Left colon (tissue), 2 donors: Measurements from ENCODE around the gene APBA3. TPM values are rescaled to one million over a fixed set of nuclear protein-coding genes. Genes with fewer than 3 reads are reported as not detected.

Experiments used
- ATAC-seq: fragments of 200-7000 bp; cut with Tn5 transposase; one replicate; pipeline ENCODE4 v1.9.1; 2020; ENCODE audit warnings: mild to moderate bottlenecking, moderate library complexity
- DNase-seq, 2 donors: peaks; one replicate each; pipeline ENCODE4 v3.0.0-alpha.2; 2020
- intact Hi-C, 2 donors: fragments of 100-400 bp; cut with DNase I in 1 of 2; cut with micrococcal nuclease in 1 of 2; formaldehyde crosslinking; loops; one replicate each; pipeline versions ENCODE4 v1.11.2 to v1.14.0; 2022; cut with DNase I, micrococcal nuclease
- long read RNA-seq: library from polyadenylated mRNA; unstranded; transcript quantifications from one replicate; pipeline ENCODE4 v2.0.0, GENCODE V29; 2021
- total RNA-seq, 2 donors: library from RNA; stranded (reverse); fragmentation: NEBNext Ultra II Directional; extraction: Animal tissue kit (Norgen Biotek cat#: 25700); gene quantifications; one replicate each; pipeline ENCODE4 v1.2.1, GENCODE V29; 2021
- donor health status: DM: no; HTN: no; CAD: no.
- donor health status: DM: yes; HTN: yes; CAD: no.

APBA3 gene, protein sequence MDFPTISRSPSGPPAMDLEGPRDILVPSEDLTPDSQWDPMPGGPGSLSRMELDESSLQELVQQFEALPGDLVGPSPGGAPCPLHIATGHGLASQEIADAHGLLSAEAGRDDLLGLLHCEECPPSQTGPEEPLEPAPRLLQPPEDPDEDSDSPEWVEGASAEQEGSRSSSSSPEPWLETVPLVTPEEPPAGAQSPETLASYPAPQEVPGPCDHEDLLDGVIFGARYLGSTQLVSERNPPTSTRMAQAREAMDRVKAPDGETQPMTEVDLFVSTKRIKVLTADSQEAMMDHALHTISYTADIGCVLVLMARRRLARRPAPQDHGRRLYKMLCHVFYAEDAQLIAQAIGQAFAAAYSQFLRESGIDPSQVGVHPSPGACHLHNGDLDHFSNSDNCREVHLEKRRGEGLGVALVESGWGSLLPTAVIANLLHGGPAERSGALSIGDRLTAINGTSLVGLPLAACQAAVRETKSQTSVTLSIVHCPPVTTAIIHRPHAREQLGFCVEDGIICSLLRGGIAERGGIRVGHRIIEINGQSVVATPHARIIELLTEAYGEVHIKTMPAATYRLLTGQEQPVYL
- 10 to 100 TPM; 15.4 to 17.5 TPM for total RNA-seq
- long read RNA-seq, transcript APBA3-201 (11 exons, 2,075 nt), result major isoform, 8 of 21 reads
- long read RNA-seq, partial matches to known transcripts, result 4 of 21 reads
- long read RNA-seq, other reads (novel, unspliced or antisense), result 6 of 21 reads

- peak; percentile 62 for ATAC-seq
- DNase-seq, result peak; percentile 89 to 95
- intact Hi-C loops, result no loop called here
These were observed at the start of gene APBA3 for GRCh38 chr19:3761382-3762129. APBA3 (minus strand) TSS chr19:3761692; CDS start chr19:3760264, 1,428 bp downstream.

DNA sequence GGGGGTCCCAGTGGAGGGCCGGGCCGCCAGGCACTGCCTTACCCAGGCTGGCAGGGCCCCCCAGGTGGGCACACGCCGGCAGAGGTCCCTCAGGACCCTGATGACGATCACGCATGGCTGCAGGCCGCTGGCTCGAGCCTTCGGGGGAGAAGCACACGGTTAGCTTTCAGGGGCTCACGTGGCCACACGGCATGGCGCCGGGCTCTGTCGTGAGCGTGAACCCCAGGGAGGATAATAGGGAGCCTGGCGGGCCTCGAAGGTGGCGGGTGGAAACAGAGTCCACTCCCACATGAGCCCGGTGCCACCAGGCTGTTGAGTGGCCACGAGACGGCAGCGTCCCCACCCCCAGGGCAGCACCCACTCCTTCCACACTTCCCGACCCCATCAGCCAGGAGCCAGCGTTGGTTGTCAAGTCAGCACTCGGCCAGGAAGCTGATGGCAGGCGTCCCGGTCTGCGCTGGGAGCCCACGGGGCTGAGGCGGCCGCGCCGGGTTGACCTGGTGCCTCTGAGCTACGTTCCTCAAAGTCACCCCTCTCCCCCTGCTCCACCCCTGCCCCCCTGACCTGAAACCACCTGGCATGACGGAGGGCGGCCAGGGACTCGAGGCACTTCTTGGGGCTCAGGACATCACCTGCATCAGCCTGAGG is 49.3 kb upstream of the APBA3 start:
- intact Hi-C loops, result no loop called here
- DNase-seq (no peak), ATAC-seq (no peak)

GRCh38 chr19:3809881-3810707 is 48.6 kb upstream of the APBA3 start:
- intact Hi-C loops, result no loop called here
- DNase-seq (no peak), ATAC-seq (no peak)

DNA sequence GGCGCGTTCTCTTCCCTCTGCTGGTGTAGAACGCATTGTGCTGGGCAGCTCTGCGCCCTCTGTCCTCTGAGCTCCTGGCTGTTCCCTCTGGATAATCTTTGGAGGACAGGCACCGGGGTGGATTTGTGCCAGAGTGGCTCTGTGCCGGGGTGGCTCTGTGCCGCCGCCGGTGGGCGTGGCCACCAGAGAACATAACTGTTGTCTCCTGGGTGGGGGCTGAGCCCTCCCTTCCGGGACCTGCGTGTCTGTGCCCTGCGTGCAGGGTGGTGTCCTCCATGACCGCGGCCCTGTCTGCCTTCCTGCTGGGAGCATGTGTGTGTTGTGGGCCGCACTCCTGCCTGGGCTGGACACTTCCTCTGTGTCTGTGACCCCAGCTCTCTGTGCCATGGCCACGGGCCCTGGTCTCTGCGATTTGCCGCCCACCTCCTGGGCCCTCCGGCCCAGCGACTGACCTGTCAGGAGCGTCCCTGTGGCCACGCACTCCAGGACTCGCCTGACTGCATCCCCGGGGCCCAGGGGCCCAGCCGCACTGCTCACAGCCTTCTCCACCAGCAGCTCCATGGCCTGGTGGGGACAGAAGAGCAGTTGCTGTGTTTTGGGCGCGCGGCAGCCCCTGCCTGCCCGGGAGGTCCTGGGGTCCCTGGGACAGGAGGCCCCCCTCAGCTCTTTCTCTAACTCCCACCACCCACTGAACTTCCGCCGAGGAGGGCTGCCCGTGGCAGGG is 47.1 kb upstream of the APBA3 start:
- DNase-seq, result no peak
- ATAC-seq, result no peak
- intact Hi-C loops, result no loop called here

- DNase-seq, result no peak
- intact Hi-C loops, result no loop called here
- no peak for ATAC-seq
These were observed 46.3 kb upstream of the APBA3 start for GRCh38 chr19:3807574-3808354.

DNA sequence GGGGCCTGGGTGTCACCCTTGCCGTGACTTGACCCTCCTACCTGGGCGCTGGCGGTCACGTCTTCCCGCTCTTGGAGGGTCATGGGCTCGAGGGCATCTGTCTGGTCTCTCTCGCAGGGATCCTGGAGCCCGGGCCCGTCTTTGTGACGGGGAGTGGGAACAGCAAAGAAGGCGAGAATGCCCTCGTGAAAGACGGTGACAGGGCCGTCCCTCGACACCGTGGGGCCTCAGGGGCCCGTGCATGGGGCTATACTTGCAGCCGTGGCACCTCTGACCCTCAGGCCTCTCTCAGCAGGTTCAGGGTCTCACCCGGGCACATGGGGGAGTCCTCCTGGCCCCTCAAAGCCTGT is 45.6 kb upstream of the APBA3 start:
- DNase-seq, result no peak
- intact Hi-C loops, result no loop called here
- no peak for ATAC-seq

- ATAC-seq, result no peak
- intact Hi-C loops, result no loop called here
- DNase-seq, result no peak
These were observed 44.4 kb upstream of the APBA3 start for GRCh38 chr19:3805859-3806258.

- intact Hi-C loops, result no loop called here
- ATAC-seq, result no peak
- DNase-seq, result no peak
These were observed 42.9 kb upstream of the APBA3 start for GRCh38 chr19:3804429-3804828.

GRCh38 chr19:3803986-3804385 is 42.5 kb upstream of the APBA3 start:
- no peak for ATAC-seq
- intact Hi-C loops, result no loop called here
- no peak for DNase-seq

DNA sequence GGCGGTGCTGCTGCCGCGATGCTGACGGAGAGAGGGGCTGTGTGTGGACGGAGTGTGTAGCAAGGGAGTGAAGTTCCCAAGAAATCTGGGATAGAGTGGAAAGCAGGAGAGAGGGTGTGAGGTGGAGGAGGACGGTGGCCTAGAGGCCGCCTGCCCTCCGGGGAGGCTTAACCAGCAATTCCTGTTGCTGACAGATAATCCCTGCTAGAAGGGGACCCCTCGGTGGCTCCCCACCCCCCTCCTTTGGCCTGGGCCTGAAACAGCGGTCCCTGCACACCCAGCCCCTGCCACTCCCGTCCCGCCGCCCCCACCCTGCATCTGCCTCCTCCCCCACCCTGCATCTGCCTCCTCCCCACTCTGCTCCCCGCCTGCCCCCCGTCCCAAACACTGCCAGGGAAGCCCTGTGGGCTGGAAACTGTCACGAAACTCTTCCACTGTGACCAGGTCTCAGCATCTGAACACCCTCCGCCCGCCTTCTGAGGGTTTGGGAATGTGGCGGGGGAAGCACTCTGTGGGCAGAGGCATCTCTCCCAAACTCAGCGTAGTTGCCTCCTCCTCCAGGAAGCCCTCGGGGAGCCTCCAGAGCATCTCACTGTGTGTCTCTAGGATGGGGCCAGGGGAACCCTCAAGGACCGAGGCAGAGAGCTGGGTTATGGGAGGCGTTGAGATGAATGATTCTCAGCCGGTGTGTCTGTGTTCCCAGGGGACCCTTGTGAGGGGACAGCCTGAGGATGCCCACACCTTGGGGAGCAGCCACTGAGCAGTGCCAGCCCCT is 41.8 kb upstream of the APBA3 start:
- intact Hi-C loops, result no loop called here
- DNase-seq (no peak), ATAC-seq (no peak)

- intact Hi-C loops, result no loop called here
- ATAC-seq, result no peak
- DNase-seq, result peak in 1 of 2 donors; percentile 50
These were observed 40.1 kb upstream of the APBA3 start for GRCh38 chr19:3801412-3802096.

DNA sequence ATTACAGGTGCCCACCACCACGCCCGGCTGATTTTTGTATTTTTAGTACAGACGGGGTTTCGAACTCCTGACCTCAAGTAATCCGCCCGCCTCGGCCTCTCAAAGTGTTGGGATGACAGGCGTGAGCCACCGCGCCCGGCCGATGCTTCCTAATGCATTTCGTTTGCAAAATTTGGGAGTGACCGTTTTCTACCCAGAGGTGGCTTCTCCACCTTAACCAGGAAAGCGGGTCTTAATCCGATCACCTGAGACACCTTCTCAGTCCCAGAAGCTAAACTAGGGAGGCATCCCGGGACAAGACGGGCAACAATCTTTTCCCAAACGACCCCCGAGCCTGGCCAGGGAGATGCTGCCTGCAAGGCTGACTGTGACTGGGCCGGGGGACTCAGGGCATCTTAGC is 39.5 kb upstream of the APBA3 start:
- ATAC-seq (no peak), DNase-seq (no peak)
- intact Hi-C loops, result no loop called here

DNA sequence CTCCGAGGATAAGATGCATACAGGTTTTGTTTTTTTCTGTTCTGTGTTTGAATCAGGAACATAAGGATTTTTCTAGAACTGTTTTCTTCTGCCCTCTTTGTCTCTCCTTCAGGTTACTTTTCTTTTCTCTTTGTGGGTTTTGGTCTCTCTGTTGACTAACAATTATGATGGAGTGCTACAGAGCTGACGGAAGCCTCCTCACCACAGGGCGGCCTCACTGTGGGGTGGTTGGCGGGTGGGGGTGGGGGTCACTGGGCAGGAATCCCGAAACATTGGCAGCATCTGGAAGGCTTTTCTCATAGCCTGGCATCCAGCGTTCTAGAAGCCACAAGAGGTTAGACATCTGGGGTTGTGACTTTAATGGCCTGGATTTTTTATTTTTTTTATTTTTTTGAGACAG is 36.6 kb upstream of the APBA3 start:
- no peak for ATAC-seq
- intact Hi-C loops, result no loop called here
- no peak for DNase-seq

GRCh38 chr19:3796358-3796757 is 34.9 kb upstream of the APBA3 start:
- intact Hi-C loops, result no loop called here
- DNase-seq, result no peak
- ATAC-seq, result no peak

DNA sequence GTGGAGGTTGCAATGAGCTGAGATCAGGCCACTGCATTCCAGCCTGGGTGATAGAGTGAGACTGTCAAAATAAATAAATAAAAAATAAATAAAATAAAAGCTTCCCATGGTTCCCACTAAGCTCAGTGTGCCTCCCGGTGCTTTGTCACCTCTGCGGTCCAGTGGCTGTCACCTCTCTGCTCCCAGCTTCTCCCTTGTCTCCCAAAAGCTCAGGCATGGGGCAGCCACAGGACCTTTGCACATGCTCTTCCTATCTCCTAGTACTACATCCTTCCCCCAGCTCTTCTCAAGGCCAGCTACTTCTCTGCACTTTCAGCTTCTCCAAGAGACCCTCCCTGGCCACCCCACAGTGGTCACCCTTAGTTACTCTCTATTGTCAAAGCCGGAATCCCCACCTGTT is 32.3 kb upstream of the APBA3 start:
- DNase-seq, result no peak
- ATAC-seq, result no peak
- intact Hi-C loops, result no loop called here

DNA sequence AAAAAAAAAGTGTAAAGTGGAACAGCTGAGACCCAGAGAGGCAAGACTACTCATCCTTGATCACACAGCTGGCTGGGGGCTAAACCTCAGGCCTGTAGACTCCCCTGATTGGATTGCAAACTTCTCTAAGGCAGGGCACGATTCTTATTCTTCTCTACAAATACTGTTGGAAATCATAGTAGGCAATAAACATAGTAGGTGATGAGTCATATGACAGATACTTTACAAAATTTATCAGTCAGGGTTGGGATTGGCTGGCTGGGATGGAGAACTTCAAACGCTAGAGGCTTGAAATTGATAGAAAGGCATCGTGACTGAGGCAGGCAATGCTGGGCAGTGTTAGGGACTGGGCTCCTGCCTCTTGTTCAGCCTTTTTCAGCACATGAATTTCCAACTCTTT is 30.6 kb upstream of the APBA3 start:
- ATAC-seq (no peak), DNase-seq (no peak)
- intact Hi-C loops, result no loop called here
